Caco-2 (cell line): ENCODE measurements around the gene CDKN1C. TPM values are rescaled to one million over a fixed set of nuclear protein-coding genes. Genes with fewer than 3 reads are reported as not detected.

Experiments
- BruUV-seq: library from RNA; stranded (reverse); fragments of 400-500 nt; replicated peaks from 2 replicates; lab custom pipeline; 2021; lab: Mats Ljungman, UMichigan
- CTCF ChIA-PET: fragments of 300-600 bp; sonication (Branson Sonifier 250); formaldehyde crosslinking; loops from one replicate; lab custom pipeline; 2022; ENCODE audit warnings: antibody characterized with exemption; lab: Charles Lee
- POLR2A ChIA-PET: fragments of 300-600 bp; sonication (Branson Sonifier 250); formaldehyde crosslinking; loops from one replicate; lab custom pipeline; 2022; ENCODE audit warnings: antibody characterized with exemption; lab: Charles Lee
- DNase-seq, 2 experiments: peaks; one replicate each; pipeline versions ENCODE4 v3.0.0 to v3.0.0-alpha.2; 2020 to 2022
- H3K27me3 ChIP-seq: replicated peaks from 2 replicates; pipeline ENCODE4 v1.6.0; 2011; ENCODE audit warnings: low read length; ENCODE audit not compliant: control insufficient read depth, insufficient read depth
- H3K36me3 ChIP-seq: 2 replicates; pipeline ENCODE4 v1.5.1; 2011; ENCODE audit warnings: low read length; ENCODE audit not compliant: control insufficient read depth, insufficient read depth
- H3K4me1 ChIP-seq: fragments of 250-450 bp; sonication (Bioruptor Pico); 2 replicates; pipeline ENCODE4 v1.5.1; 2020; ENCODE audit warnings: mild to moderate bottlenecking
- H3K4me3 ChIP-seq: 2 replicates; pipeline ENCODE4 v1.5.1; 2011; ENCODE audit warnings: low read depth, mild to moderate bottlenecking, control low read depth, low read length
- H3K9me3 ChIP-seq: fragments of 250-450 bp; sonication (Bioruptor Pico); 2 replicates; pipeline ENCODE4 v1.5.1; 2020; ENCODE audit warnings: mild to moderate bottlenecking, moderate library complexity
- H3K27ac Mint-ChIP-seq: one replicate; pipeline ENCODE4 v1.8.0; 2022; ENCODE audit warnings: mixed read lengths; ENCODE audit not compliant: unreplicated experiment
- H3K27me3 Mint-ChIP-seq: one replicate; pipeline ENCODE4 v1.8.0; 2022; ENCODE audit warnings: mixed read lengths; ENCODE audit not compliant: insufficient read depth, unreplicated experiment
- H3K36me3 Mint-ChIP-seq: one replicate; pipeline ENCODE4 v1.8.0; 2022; ENCODE audit warnings: mild to moderate bottlenecking, mixed read lengths; ENCODE audit not compliant: insufficient read depth, unreplicated experiment
- H3K4me1 Mint-ChIP-seq: one replicate; pipeline ENCODE4 v1.8.0; 2022; ENCODE audit warnings: low read depth, mixed read lengths; ENCODE audit not compliant: unreplicated experiment
- H3K4me3 Mint-ChIP-seq: one replicate; pipeline ENCODE4 v1.8.0; 2022; ENCODE audit warnings: mild to moderate bottlenecking, moderate library complexity, mixed read lengths; ENCODE audit not compliant: unreplicated experiment
- H3K9me3 Mint-ChIP-seq: one replicate; pipeline ENCODE4 v1.8.0; 2022; ENCODE audit warnings: mixed read lengths; ENCODE audit not compliant: unreplicated experiment
- CTCF ChIP-seq, 2 experiments: fragments of 200-600 bp in 1 of 2; IDR thresholded peaks; 1 replicate in 1 of 2; 2 replicates in 1 of 2; pipeline versions ENCODE4 v1.5.1 to v1.8.0; 2011 to 2022; ENCODE audit warnings: antibody characterized with exemption in 1 of 2, control low read depth in 1 of 2, inconsistent platforms in 1 of 2, low read depth in 1 of 2, low read length in 1 of 2, mild to moderate bottlenecking in 1 of 2, moderate library complexity in 1 of 2; ENCODE audit not compliant: insufficient read depth in 1 of 2, severe bottlenecking in 1 of 2, unreplicated experiment in 1 of 2
- intact Hi-C: fragments of 100-400 bp; cut with micrococcal nuclease; formaldehyde crosslinking; loops from one replicate; pipeline ENCODE4 v1.10.0; 2022; ENCODE audit not compliant: unreplicated experiment
- total RNA-seq: library from RNA; stranded (reverse); gene quantifications from 2 replicates; pipeline ENCODE4 v1.2.3, GENCODE V29; 2022

Gene CDKN1C
- total RNA-seq, 1 experiment from 2014 or later = 25.5 TPM

- peaks cover 22% of the 10 kb centered on the region for H3K4me1 Mint-ChIP-seq
- no TSS peak for BruUV-seq
Observed at GRCh38 chr11:2903672-2904011, 18.1 kb upstream of the CDKN1C start.

GRCh38 chr11:2902784-2903671 is 17.5 kb upstream of the CDKN1C start:
- intact Hi-C loops = loop anchor here (1.0 kb wide), 2 partner anchors 9 to 27 kb away; no protein-coding TSS in a partner anchor
- POLR2A ChIA-PET = interaction anchor here (1.4 to 2.9 kb wide), 2 partner anchors 13 to 26 kb away, joined by 4 to 16 read pairs; partner anchors contain the start of gene PHLDA2
- Mint-ChIP-seq H3K36me3 (peaks cover 19% of the 10 kb centered on the region), H3K27ac (peak overlapping the region; percentile 81), H3K9me3 (peaks cover 18% of the 10 kb centered on the region), H3K4me1 (peaks cover 22% of the 10 kb centered on the region), H3K4me3 (peak overlapping the region; percentile 76), H3K27me3 (no peaks in the 10 kb centered on the region)
- BruUV-seq = no TSS peak
- Histone ChIP-seq H3K4me3 (peak overlapping the region; percentile 68), H3K4me1 (peaks cover 32% of the 10 kb centered on the region), H3K36me3 (no peaks in the 10 kb centered on the region; the same call in 1 of the 2 replicates), H3K27me3 (no peaks in the 10 kb centered on the region), H3K9me3 (peaks cover 3% of the 10 kb centered on the region; the same call in 1 of the 2 replicates)
- TF ChIP-seq CTCF (IDR thresholded peaks at IDR 0.05; ENCODE audit: insufficient read depth in 1 of 2, low read depth in 1 of 2, low read length in 1 of 2, severe bottlenecking in 1 of 2, unreplicated experiment in 1 of 2) = no peak
- CTCF ChIA-PET = interaction anchor here (0.6 to 1.6 kb wide), 7 partner anchors 13 to 482 kb away, joined by 3 to 16 read pairs (median 4); partner anchors contain the start of gene PHLDA2
- peak; percentile 76 to 81 for DNase-seq

More at GRCh38 chr11:2903672-2904011, 18.1 kb upstream of the CDKN1C start:
- Mint-ChIP-seq H3K9me3 (peaks cover 18% of the 10 kb centered on the region), H3K27ac (peak overlapping the region; percentile 81), H3K36me3 (peaks cover 15% of the 10 kb centered on the region), H3K4me3 (peak overlapping the region; percentile 76), H3K27me3 (no peaks in the 10 kb centered on the region)
- Histone ChIP-seq H3K4me3 (peak overlapping the region; percentile 68), H3K9me3 (peaks cover 3% of the 10 kb centered on the region; the same call in 1 of the 2 replicates), H3K36me3 (no peaks in the 10 kb centered on the region; the same call in 1 of the 2 replicates), H3K4me1 (peaks cover 32% of the 10 kb centered on the region), H3K27me3 (no peaks in the 10 kb centered on the region)
- peak in 1 of 2 experiments; percentile 18 for TF ChIP-seq CTCF (IDR thresholded peaks at IDR 0.05; ENCODE audit: insufficient read depth in 1 of 2, low read depth in 1 of 2, low read length in 1 of 2, severe bottlenecking in 1 of 2, unreplicated experiment in 1 of 2)
- POLR2A ChIA-PET = interaction anchor here (2.9 kb wide), 1 partner anchor 26 kb away, joined by 16 read pairs; the partner anchor contains the start of gene PHLDA2
- CTCF ChIA-PET = interaction anchor here (0.8 to 1.6 kb wide), 4 partner anchors 17 to 483 kb away, joined by 3 to 16 read pairs (median 4); partner anchors contain the start of gene PHLDA2
- peak in 1 of 2 experiments; percentile 46 for DNase-seq
- intact Hi-C loops = no loop called here
